Adrenal gland (tissue), 12 donors: ENCODE measurements around the gene PHF2. TPM values are rescaled to one million over a fixed set of nuclear protein-coding genes. Genes with fewer than 3 reads are reported as not detected.

Experiments
- DNase-seq, 7 donors: peaks; one replicate each; pipeline ENCODE4 v3.0.0-alpha.2; 2019 to 2020
- H3K27ac ChIP-seq, 5 donors: fragments of 200-600 bp; sonication (generic) in 4 of 5; 1 replicate in 3 of 5; 2 replicates in 2 of 5; pipeline versions ENCODE4 v1.5.1 to v1.8.0; 2016 to 2020; ENCODE audit warnings: mild to moderate bottlenecking in 1 of 5
- H3K27me3 ChIP-seq: fragments of 200-600 bp; 2 replicates; pipeline ENCODE4 v1.8.0; 2021
- H3K36me3 ChIP-seq, 2 donors: fragments of 200-600 bp; replicated peaks in 1 of 2; 1 replicate in 1 of 2; 2 replicates in 1 of 2; pipeline versions ENCODE4 v1.5.1 to v1.8.0; 2018 to 2022
- H3K4me1 ChIP-seq, 2 donors: fragments of 200-600 bp; replicated peaks in 1 of 2; 1 replicate in 1 of 2; 2 replicates in 1 of 2; pipeline versions ENCODE4 v1.5.1 to v1.8.0; 2018 to 2021
- H3K4me3 ChIP-seq, 4 donors: fragments of 200-600 bp; sonication (generic) in 3 of 4; one replicate each; pipeline ENCODE4 v1.5.1; 2016 to 2018
- H3K9me3 ChIP-seq, 3 donors: fragments of 200-600 bp; sonication (generic) in 1 of 3; replicated peaks in 1 of 3; 1 replicate in 2 of 3; 2 replicates in 1 of 3; pipeline versions ENCODE4 v1.5.1 to v1.8.0; 2016 to 2021
- POLR2A ChIP-seq, 2 donors: fragments of 450-650 bp; IDR thresholded peaks; one replicate each; pipeline ENCODE4 v1.6.1; 2017; ENCODE audit warnings: antibody characterized with exemption in 2 of 2, mild to moderate bottlenecking in 2 of 2, moderate library complexity in 1 of 2
- WGBS, 4 donors: extraction: QIAGEN DNeasy Blood & Tissue Kit in 2 of 4; methylation state at CpG; one replicate each; pipeline versions ENCODE4 v1.1.5 to v1.1.7; 2013 to 2017; 5-methylcytosine and 5-hydroxymethylcytosine counted together
- intact Hi-C, 2 donors: fragments of 100-400 bp; cut with DNase I; formaldehyde crosslinking; loops; one replicate each; pipeline versions ENCODE4 v1.14.1 to v1.15.0; 2022 to 2023
- microRNA-seq, 3 donors: library from miRNA; unstranded; fragments of <30 nt; microRNA quantifications; one replicate each; pipeline ENCODE4, GENCODE V29; 2017 to 2020
- polyA plus RNA-seq, 3 donors: library from polyadenylated mRNA; stranded (reverse); fragments of 200-250 nt in 2 of 3; fragments of 350-450 nt in 1 of 3; fragmentation: Illumina TruSeq in 1 of 3; extraction: RNeasy Lipid Tissue Mini Kit (QIAGEN cat#74804) in 1 of 3; gene quantifications; one replicate each; pipeline ENCODE4 v1.2.3, GENCODE V29; 2013 to 2014
- total RNA-seq, 9 donors: library from RNA; depleted of rRNA in 4 of 9; stranded (reverse); fragments of >200 nt in 4 of 9; fragments of 120-200 nt in 1 of 9; fragmentation: NEBNext Ultra II Directional in 1 of 9; extraction: Animal tissue kit (Norgen Biotek cat#: 25700) in 1 of 9; gene quantifications; one replicate each; pipeline versions ENCODE4 v1.1.0 to v1.2.4, GENCODE V29; 2013 to 2023
- TF ChIP-seq, protein P1 (sequence below), 6 experiments: fragments of 450-650 bp in 4 of 6; fragments of 200-600 bp in 2 of 6; sonication (generic) in 1 of 6; IDR thresholded peaks; 1 replicate in 5 of 6; 2 replicates in 1 of 6; pipeline versions ENCODE4 v1.5.1 to v1.8.0; 2016 to 2021; ENCODE audit warnings: antibody characterized with exemption in 6 of 6, mild to moderate bottlenecking in 2 of 6, moderate library complexity in 1 of 6
- donor health status: healthy with polysubstance abuse.
- donor health status: Bipolar disorder and iron deficiency.
- donor health status: DM: yes; HTN: yes; CAD: no.
- donor health status: DM: no; HTN: no; CAD: no.
- donor health status: DM: no; HTN: no; CAD: no.
- donor health status: DM: yes; HTN: yes; CAD: no.

Gene PHF2
- total and polyA plus RNA-seq, 12 donors = 11.0 to 37.6 (median 22.0) TPM

- TF ChIP-seq, protein P1, sequence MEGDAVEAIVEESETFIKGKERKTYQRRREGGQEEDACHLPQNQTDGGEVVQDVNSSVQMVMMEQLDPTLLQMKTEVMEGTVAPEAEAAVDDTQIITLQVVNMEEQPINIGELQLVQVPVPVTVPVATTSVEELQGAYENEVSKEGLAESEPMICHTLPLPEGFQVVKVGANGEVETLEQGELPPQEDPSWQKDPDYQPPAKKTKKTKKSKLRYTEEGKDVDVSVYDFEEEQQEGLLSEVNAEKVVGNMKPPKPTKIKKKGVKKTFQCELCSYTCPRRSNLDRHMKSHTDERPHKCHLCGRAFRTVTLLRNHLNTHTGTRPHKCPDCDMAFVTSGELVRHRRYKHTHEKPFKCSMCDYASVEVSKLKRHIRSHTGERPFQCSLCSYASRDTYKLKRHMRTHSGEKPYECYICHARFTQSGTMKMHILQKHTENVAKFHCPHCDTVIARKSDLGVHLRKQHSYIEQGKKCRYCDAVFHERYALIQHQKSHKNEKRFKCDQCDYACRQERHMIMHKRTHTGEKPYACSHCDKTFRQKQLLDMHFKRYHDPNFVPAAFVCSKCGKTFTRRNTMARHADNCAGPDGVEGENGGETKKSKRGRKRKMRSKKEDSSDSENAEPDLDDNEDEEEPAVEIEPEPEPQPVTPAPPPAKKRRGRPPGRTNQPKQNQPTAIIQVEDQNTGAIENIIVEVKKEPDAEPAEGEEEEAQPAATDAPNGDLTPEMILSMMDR (IDR thresholded peaks at IDR 0.05) = no peak
- TF ChIP-seq POLR2A (IDR thresholded peaks at IDR 0.05) = no peak
- DNase-seq = no peak
- H3K9me3 ChIP-seq = no peaks in the 10 kb centered on the region
- no peaks in the 10 kb centered on the region for H3K36me3 ChIP-seq
- H3K4me1 ChIP-seq = no peaks in the 10 kb centered on the region
- no peak overlapping the region for H3K27ac ChIP-seq
- no peaks in the 10 kb centered on the region for H3K27me3 ChIP-seq
- intact Hi-C loops = no loop called here
- H3K4me3 ChIP-seq = no peak overlapping the region
- WGBS, 4 donors = 80 to 83% (median 82%) methylated on average over 6 to 13 of the region's 13 CpGs
These were observed 145.1 kb downstream of the PHF2 start for GRCh38 chr9:93721417-93721965.

DNA sequence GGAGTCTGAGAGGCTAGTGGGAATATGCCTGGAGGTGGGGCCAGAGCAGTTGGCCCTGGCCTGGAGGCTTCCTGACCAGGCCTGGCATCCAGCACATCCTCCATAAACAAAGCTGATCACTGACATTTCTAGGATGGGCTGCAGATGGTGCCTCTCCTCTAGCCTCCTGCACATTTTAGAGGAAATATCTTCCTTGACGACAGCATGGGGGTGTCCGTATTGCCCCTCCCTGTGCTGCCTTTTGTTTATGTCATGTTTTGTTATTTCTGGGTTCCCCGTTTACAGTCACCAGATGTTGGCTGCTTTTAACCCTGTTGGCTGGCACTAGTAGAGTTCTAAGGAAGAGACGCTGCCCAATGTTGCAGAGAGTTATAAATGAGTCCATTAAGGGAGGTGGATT is 148.5 kb downstream of the PHF2 start:
- no peak for DNase-seq
- H3K4me1 ChIP-seq = no peaks in the 10 kb centered on the region
- WGBS, 4 donors = 53 to 63% (median 60%) methylated on average over 4 of the region's 4 CpGs
- H3K9me3 ChIP-seq = no peaks in the 10 kb centered on the region
- H3K36me3 ChIP-seq = no peaks in the 10 kb centered on the region
- no peak overlapping the region for H3K27ac ChIP-seq
- no peak overlapping the region for H3K4me3 ChIP-seq
- H3K27me3 ChIP-seq = peaks cover 13% of the 10 kb centered on the region
- intact Hi-C loops = no loop called here
- TF ChIP-seq POLR2A (IDR thresholded peaks at IDR 0.05) = no peak
- TF ChIP-seq, protein P1 (IDR thresholded peaks at IDR 0.05) = no peak

DNA sequence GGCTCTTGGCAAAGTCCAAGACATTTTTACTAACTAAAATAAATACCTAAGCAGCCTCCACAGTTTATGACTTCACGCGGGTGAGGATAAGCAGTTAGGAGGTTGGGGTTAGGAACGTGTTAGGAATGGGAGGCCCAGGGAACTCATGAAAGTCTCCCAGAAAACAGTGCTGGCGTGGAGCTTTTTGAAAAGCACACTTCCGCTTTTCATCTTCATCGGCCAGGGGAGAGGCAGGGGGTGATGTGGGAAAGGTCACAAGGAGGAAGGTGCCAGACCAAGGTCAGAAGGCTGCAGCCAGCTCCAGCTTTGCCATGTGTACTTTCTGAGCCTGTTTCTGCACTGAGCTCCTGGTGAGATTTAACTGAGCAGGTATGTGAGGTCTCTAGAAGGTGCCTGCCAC is 149.0 kb downstream of the PHF2 start:
- Histone ChIP-seq H3K9me3 (no peaks in the 10 kb centered on the region), H3K27me3 (peaks cover 18% of the 10 kb centered on the region), H3K4me1 (no peaks in the 10 kb centered on the region), H3K4me3 (no peak overlapping the region), H3K27ac (no peak overlapping the region), H3K36me3 (no peaks in the 10 kb centered on the region)
- no peak for TF ChIP-seq POLR2A (IDR thresholded peaks at IDR 0.05)
- TF ChIP-seq, protein P1 (IDR thresholded peaks at IDR 0.05) = no peak
- 57 to 68% (median 61%) methylated on average over 6 of the region's 6 CpGs for WGBS, 4 donors
- intact Hi-C loops = no loop called here
- DNase-seq = no peak

DNA sequence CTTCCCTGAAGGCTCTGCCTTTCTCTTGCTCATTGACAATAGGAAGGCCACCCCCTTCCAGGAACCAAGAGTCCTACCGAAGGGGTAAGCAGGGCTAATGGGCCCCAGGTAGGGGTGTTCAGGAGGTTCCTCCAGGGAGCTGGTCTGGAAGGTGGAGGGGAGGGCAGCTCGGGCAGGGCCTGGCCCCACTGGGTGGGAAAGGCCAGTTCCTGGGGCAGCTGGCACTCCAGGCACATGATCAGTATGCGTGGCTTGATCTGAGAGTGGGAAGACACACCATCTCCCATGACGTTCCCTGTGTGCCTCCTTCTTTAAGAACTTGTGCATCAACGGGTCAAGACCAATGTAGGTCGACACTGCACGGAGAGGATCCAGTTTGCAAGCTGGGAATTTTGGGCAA is 149.8 kb downstream of the PHF2 start:
- H3K4me3 ChIP-seq = no peak overlapping the region
- intact Hi-C loops = no loop called here
- 75 to 96% (median 81%) methylated on average over 5 to 7 of the region's 7 CpGs for WGBS, 4 donors
- peaks cover 18% of the 10 kb centered on the region for H3K27me3 ChIP-seq
- no peaks in the 10 kb centered on the region for H3K36me3 ChIP-seq
- no peaks in the 10 kb centered on the region for H3K9me3 ChIP-seq
- no peak for TF ChIP-seq POLR2A (IDR thresholded peaks at IDR 0.05)
- TF ChIP-seq, protein P1 (IDR thresholded peaks at IDR 0.05) = no peak
- DNase-seq = no peak
- H3K4me1 ChIP-seq = no peaks in the 10 kb centered on the region
- H3K27ac ChIP-seq = no peak overlapping the region

Small RNA genes lying within 50 kb of the gene (microRNA-seq; reads per million reads assigned to microRNA genes)
- 0 reads per million in 3 donors for gene MIR548AU

Other genes starting within 250 kb of the PHF2 start
- 100 to 1,000 TPM in 5 of 9 donors, 10 to 100 TPM in 4; 62.7 to 137 (median 104) TPM for gene FAM120A, start 124.9 kb upstream of the PHF2 start, total RNA-seq
- gene FAM120A, start 124.9 kb upstream of the PHF2 start, polyA plus RNA-seq = 100 to 1,000 TPM in 1 of 3 donors, 10 to 100 TPM in 2; 42.6 to 147 (median 51.6) TPM
- gene FAM120AOS, start 123.0 kb upstream of the PHF2 start, total RNA-seq = 10 to 100 TPM; 40.6 to 56.1 (median 46.7) TPM
- gene FAM120AOS, start 123.0 kb upstream of the PHF2 start, polyA plus RNA-seq = 10 to 100 TPM; 26.2 to 62.6 (median 26.9) TPM